GM19455 (cell line): ENCODE data around the gene FBXL7.

Experiments used
- ATAC-seq: cut with Tn5 transposase; IDR thresholded peaks from one replicate; pipeline ENCODE4 v1.9.1; 2021; ENCODE audit not compliant: unreplicated experiment

FBXL7 gene

GRCh38 chr5:15980835-15981234 is 480.9 kb downstream of the FBXL7 start:
- no peak for ATAC-seq

- no peak for ATAC-seq
Observed at GRCh38 chr5:15983392-15983791, 483.4 kb downstream of the FBXL7 start.
